Tibial nerve (tissue), 4 donors: ENCODE data around the gene MINPP1.
"Not testable (repeated sequence)": the region's sequence is repeated elsewhere in the genome, so short reads cannot be mapped to it uniquely, and the experiment has no call there.

ENCODE experiments used
- EP300 ChIP-seq, 2 donors: sonication (generic); formaldehyde crosslinking; IDR thresholded peaks; one replicate each; pipeline ENCODE4 v1.6.1; 2017; ENCODE audit warnings: antibody characterized with exemption in 2 of 2, mild to moderate bottlenecking in 1 of 2
- POLR2A ChIP-seq, 2 donors: fragments of 450-650 bp; IDR thresholded peaks; one replicate each; pipeline ENCODE4 v1.6.1; 2017; ENCODE audit warnings: antibody characterized with exemption in 2 of 2, mild to moderate bottlenecking in 2 of 2, moderate library complexity in 2 of 2
- TF ChIP-seq, protein P1 (sequence below), 5 experiments: fragments of 200-600 bp in 3 of 5; fragments of 450-650 bp in 2 of 5; sonication (generic) in 3 of 5; IDR thresholded peaks; one replicate each; pipeline ENCODE4 v1.5.1; 2016 to 2019; ENCODE audit warnings: antibody characterized with exemption in 5 of 5, mild to moderate bottlenecking in 3 of 5, moderate library complexity in 2 of 5

GRCh38 chr10:87466849-87467248 is 37.8 kb upstream of the MINPP1 start:
- not testable (repeated sequence) for TF ChIP-seq POLR2A, EP300 (IDR thresholded peaks at IDR 0.05)
- TF ChIP-seq, protein P1, sequence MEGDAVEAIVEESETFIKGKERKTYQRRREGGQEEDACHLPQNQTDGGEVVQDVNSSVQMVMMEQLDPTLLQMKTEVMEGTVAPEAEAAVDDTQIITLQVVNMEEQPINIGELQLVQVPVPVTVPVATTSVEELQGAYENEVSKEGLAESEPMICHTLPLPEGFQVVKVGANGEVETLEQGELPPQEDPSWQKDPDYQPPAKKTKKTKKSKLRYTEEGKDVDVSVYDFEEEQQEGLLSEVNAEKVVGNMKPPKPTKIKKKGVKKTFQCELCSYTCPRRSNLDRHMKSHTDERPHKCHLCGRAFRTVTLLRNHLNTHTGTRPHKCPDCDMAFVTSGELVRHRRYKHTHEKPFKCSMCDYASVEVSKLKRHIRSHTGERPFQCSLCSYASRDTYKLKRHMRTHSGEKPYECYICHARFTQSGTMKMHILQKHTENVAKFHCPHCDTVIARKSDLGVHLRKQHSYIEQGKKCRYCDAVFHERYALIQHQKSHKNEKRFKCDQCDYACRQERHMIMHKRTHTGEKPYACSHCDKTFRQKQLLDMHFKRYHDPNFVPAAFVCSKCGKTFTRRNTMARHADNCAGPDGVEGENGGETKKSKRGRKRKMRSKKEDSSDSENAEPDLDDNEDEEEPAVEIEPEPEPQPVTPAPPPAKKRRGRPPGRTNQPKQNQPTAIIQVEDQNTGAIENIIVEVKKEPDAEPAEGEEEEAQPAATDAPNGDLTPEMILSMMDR (IDR thresholded peaks at IDR 0.05) = not testable (repeated sequence)
